Measurements from ENCODE around the gene TSR3.

The TSR3 gene

DNA sequence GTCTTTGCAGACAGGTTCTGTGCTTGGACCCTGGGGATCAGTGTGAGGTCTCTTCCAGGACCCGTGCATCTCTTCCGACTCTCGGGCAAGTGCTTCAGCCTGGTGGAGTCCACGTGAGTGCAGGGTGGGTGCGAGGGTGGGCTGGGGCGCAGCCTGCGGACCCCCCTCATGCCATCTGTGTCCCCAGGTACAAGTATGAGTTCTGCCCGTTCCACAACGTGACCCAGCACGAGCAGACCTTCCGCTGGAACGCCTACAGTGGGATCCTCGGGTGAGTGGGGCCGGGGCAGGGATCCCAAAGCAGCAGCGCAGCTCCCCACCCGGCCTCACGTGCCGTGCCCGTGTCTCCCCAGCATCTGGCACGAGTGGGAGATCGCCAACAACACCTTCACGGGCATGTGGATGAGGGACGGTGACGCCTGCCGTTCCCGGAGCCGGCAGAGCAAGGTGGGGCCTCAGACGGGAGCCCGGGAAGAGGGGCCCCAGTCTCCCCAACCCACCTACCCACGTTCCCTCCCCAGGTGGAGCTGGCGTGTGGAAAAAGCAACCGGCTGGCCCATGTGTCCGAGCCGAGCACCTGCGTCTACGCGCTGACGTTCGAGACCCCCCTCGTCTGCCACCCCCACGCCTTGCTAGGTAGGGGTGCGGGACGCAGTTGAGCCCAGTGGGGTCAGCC, 10.1 kb upstream of the TSR3 start:
- TF ChIP-seq, protein P1, sequence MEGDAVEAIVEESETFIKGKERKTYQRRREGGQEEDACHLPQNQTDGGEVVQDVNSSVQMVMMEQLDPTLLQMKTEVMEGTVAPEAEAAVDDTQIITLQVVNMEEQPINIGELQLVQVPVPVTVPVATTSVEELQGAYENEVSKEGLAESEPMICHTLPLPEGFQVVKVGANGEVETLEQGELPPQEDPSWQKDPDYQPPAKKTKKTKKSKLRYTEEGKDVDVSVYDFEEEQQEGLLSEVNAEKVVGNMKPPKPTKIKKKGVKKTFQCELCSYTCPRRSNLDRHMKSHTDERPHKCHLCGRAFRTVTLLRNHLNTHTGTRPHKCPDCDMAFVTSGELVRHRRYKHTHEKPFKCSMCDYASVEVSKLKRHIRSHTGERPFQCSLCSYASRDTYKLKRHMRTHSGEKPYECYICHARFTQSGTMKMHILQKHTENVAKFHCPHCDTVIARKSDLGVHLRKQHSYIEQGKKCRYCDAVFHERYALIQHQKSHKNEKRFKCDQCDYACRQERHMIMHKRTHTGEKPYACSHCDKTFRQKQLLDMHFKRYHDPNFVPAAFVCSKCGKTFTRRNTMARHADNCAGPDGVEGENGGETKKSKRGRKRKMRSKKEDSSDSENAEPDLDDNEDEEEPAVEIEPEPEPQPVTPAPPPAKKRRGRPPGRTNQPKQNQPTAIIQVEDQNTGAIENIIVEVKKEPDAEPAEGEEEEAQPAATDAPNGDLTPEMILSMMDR (IDR thresholded peaks at IDR 0.05; ENCODE audit: insufficient read depth, low read depth, low read length, missing control alignments), result no peak
- H3K4me3 ChIP-seq (ENCODE audit: low read length), result no peak overlapping the region
- no peak for DNase-seq (ENCODE audit: low read depth)

DNA sequence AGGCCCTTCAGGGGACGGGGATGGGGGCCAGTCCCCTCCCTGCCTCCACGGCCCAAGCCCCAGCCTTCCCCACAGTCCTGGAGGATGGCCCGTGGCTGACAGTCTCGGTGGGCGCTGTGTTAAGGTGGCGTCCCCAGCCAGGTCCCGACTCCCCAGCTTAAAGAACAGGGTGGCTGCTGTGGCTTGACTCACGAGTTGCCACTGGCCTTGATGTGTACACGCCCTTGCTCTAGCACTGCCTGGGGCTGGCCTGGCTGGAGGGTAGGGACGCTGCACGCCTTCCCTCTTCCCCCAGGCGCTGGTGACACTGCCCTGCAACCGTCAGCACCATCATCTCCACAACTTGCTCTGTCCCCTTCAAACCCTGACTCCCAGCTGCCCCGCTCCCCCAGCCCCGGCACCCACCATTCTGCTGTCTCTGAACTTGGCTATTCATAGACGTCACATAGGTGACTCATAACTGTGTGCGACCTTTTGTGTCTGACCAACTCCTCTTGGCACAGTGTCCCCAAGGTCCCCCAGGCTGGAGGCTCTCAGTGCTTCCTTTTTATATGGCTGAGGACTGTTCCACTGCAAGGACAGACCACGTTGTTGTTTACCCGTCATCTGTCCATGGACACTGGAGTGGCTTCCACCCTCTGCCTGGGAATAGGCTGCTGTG, 6.4 kb upstream of the TSR3 start:
- H3K4me3 ChIP-seq (ENCODE audit: low read length), result no peak overlapping the region
- DNase-seq (ENCODE audit: low read depth), result no peak
- TF ChIP-seq, protein P1 (IDR thresholded peaks at IDR 0.05; ENCODE audit: insufficient read depth, low read depth, low read length, missing control alignments), result no peak

DNA sequence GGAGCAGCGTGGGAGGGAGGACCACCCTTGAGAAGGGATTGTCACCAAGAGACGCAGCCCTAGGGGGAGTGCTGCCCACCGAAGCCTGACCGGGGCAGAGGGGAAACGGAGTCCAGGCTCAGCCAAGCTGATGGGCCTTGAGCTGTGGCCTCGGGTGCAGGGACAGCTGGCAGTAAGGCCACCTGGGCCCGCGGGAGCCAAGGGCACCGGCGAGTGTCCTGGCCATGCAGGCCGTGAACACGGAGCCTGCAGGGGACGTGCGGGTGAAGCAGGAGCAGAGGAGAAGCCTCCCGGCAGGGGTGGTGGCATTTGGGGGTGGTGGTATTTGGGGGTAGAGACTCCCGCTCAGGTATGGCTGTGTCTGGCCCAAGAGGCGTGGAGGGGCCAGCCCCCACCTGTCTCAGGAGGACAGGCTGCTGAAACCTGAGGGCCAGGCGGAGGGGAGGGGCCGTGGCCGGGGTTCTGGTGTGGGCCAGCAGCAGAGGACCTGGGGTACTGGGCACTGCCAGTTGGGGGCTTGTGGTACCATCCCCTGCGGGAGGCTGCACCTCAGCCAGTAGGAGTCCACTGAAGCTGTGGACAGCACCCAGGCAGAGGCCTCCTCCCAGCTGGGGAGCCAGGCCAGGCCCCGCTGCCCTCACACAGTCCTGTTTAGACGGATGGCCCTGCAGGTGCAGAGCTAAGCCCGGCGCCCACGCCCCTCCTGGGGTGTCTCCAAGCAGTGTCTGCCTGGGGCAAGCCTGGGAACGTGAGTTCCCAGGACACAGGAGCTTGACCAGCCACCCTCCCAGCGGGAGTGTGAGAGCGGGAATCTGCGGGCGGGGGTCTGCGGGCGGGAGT, 4.6 kb upstream of the TSR3 start:
- TF ChIP-seq, protein P1 (IDR thresholded peaks at IDR 0.05; ENCODE audit: insufficient read depth, low read depth, low read length, missing control alignments), result no peak
- no peak for DNase-seq (ENCODE audit: low read depth)

DNA sequence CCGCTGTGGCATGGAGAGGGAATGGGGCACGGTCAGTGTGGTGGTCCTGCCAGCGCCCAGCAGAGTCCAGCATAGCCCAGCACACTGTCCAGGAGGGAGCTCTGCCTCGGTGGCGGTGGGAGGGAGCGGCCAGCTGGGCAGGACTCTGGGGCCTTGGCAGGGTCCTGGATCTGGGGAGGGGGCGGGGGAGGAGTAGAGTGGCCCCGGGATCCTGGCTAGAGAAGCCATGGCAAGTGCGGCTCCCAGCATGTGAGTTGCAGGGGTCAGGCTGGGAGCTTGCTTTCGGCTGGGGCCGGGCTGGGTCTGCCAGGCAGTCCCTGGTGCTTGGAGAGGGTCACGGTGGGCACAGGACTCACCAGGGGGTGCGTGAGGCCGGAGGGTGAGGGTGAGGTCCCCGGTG, 3.9 kb upstream of the TSR3 start:
- no peak overlapping the region for H3K4me3 ChIP-seq (ENCODE audit: low read length)
- DNase-seq (ENCODE audit: low read depth), result no peak
- TF ChIP-seq, protein P1 (IDR thresholded peaks at IDR 0.05; ENCODE audit: insufficient read depth, low read depth, low read length, missing control alignments), result no peak

More for the DNA sequence above, 4.6 kb upstream of the TSR3 start:
- no peak overlapping the region for H3K4me3 ChIP-seq (ENCODE audit: low read length)

DNA sequence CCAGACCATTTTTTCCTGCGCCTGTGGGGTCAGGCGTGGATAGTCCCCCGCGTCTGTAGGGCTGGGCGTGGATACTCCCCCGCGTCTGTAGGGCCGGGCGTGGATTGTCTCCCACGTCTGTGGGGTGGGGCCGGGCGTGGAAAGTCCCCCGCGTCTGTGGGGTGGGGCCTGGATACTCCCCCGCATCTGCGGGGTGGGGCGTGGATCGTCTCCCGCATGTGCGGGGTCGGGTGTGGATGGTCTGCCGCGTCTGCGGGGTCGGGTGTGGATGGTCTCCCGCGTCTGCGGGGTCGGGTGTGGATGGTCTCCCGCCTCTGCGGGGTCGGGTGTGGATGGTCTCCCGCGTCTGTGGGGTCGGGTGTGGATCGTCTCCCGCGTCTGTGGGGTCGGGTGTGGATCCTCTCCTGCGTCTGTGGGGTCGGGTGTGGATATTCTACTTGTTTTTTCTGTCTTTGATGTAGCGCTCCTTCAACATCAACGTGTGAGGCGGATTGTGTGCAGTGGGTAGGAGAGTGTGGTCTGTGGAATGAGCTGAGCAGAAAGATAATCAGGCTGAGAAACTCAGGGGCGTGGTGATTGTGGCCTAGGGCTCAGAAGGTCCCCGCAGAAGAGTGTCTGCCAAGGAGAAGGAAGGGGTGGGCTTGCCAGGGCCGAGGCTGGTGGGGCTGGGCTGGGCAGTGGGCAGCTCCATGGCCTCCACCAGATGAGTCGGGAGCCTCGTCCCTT, 3.3 kb upstream of the TSR3 start:
- DNase-seq (ENCODE audit: low read depth), result no peak
- TF ChIP-seq, protein P1 (IDR thresholded peaks at IDR 0.05; ENCODE audit: insufficient read depth, low read depth, low read length, missing control alignments), result no peak
- no peak overlapping the region for H3K4me3 ChIP-seq (ENCODE audit: low read length)

DNA sequence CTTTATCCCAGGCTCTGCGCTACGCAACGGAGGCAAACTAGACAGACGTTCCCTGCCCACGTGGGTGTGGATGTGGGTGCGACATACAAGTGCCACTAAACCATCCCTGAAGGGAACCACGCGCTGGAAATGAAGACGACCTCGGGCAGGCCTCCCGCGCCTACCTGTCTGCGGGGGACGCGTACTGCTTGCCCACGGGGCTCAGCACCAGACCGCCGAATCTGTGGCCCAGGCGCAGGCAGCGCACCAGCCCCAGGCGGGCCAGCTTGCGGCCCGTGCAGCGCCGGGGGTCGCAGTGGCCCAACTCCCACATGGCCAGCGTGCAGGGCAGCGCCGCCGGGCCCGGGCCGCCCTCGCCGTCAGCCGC, 480 bp downstream of the TSR3 start:
- DNase-seq (ENCODE audit: low read depth), result no peak
- peak overlapping the region; percentile 68 for H3K4me3 ChIP-seq (ENCODE audit: low read length)
- TF ChIP-seq, protein P1 (IDR thresholded peaks at IDR 0.05; ENCODE audit: insufficient read depth, low read depth, low read length, missing control alignments), result no peak
